IPS DF 4.7 (cell line): ENCODE measurements around the gene MROH8.

Experiments
- DNase-seq: peaks from one replicate; pipeline ENCODE4 v3.0.0-alpha.2; 2013; ENCODE audit warnings: low spot score; ENCODE audit errors: extremely low read depth

Gene MROH8

DNA sequence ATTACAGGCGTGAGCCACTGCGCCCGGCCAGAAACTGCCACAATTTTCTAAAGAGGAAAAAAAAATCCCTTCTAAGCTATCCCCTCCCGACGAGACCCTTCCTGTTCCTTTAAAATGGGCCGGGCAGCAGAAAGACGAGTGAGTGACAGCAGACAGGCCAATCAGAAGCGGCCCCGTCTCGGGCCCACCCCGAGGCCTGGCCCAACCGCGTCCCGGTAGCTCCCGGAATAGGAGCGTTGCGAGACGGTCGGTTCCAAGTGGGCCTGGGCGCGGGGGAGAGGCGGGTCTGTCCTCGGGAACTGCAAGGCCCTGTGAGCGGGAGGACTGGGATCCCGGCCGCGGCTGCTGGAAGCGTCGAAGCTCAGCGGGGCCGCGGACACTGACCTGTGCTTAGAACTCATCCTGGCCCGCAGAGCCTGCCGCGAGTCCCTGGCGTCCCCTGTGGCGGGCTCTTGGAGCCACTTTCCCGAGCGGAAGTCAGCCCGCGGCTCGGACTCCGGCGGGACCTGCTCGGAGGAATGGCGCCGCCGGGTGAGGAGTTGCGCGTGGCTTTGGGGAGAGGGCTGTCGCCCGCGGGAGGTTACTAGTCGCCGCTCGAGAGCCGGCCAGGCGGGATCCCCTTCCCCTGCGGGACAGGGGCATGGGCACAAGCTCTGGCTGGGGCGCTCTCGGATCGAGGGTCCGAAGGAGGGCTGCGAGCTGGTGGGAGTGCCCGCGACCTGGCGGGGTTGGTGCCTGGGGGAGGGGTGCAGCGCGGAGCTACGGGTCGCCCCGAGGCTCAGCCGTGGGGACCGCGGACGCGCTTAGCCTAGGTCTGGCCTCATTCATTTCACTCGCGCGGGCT, at the start of gene MROH8, which contains the start of gene RPN2:
TSS of gene MROH8 (minus strand) at position 710 of the 844 bp plus-strand sequence.
TSS of gene RPN2 (plus strand) at position 492 of the 844 bp plus-strand sequence. CDS start at position 519, 27 bp downstream.
- peak; percentile 86 for DNase-seq

DNA sequence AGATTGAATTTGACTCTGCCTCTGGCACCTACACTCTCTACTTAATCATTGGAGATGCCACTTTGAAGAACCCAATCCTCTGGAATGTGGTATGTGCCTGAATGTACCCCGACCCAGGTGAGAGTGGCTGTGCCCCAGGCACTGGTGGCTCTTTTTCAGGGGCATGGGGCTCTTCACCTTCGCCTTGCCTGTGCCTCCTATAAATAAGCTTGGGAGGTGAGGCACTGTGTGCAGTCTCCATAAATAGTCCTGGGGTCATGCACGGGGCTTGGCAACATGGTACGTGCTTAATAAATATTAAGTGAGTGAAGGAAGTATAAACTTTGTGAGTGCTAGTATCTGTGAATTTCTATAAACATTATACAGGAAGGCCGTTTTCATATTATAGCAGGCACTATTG, 49.3 kb upstream of the MROH8 start:
- no peak for DNase-seq

GRCh38 chr20:37228082-37228481, 48.7 kb upstream of the MROH8 start:
- DNase-seq: no peak

DNA sequence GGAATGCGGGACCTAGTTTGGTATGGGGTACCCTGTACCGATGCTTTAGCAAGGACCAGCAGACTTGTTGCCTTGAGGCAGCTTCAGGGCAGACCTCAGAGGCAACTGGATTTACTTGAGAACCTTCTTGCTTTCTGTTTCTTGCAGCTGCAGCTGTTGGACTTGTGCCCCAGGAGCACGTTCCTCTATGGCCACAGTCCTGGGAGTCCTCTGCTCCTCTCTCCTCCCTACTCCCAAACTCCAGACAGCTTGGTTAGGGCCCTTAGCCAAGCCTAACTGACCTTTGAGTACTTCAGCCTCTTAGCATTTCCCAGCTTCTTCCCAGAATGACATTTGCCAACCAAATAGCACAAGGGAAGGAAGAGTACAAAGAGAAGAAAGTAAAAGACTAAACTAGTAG, 47.5 kb upstream of the MROH8 start:
- DNase-seq: no peak

- no peak for DNase-seq
These were observed 45.8 kb upstream of the MROH8 start for GRCh38 chr20:37225146-37225545.

DNA sequence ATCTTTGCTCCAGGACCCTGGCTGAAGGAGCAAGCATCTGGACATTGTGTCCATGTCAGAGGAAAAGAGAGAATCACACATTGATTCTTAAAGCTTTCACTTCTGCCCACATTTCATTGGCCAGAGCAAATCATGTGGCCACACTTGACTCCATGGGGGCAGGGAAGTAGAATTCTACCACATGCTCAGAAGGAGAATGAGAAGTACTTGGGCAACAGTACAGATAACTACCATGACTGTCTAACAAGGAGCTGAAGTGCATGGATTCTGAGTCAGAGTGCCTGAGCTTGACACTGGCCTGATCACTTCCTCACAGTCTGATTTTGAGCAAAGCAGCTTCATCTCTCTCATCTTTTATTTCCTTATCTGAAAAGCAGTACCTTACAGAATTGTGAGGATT, 43.7 kb upstream of the MROH8 start:
- no peak for DNase-seq

DNA sequence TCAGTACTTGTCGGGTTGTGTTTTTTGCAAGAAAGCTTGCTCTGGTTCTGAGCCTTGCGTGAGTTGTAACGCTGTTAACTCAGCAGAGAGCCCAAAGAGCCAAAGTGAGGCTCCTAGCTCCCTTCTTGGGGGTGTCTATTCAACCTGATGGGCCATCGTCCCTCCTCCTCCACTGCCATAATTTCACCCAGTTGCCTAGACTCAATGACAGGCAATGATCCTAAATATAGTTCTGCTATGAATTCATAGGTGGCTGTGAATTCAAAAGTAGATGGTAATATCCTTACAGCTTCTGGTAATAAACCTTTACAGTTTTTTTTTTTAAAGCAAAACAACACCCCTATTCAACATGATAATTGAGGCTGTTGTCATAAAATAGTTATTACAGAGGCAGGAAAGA, 42.7 kb upstream of the MROH8 start:
- no peak for DNase-seq

DNA sequence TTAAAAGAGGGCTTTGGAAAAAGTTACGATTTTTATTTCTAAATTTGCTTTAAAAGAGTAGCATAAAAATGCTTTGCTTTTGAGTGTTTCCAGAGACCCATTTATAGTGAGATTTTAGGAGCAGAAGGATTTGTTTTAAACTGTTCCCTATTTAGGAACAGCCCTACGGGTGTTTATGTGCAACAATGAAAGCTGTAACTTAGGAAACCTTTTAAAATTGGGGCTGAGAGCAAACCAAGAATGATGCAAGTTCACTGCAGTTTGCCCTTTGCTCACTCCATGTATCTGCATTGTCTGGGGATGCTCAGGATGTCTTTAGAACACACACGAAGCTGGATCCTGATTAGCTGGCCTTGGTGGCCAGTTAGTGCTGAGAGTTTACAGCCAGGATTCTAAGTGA, 41.4 kb upstream of the MROH8 start:
- no peak for DNase-seq

DNA sequence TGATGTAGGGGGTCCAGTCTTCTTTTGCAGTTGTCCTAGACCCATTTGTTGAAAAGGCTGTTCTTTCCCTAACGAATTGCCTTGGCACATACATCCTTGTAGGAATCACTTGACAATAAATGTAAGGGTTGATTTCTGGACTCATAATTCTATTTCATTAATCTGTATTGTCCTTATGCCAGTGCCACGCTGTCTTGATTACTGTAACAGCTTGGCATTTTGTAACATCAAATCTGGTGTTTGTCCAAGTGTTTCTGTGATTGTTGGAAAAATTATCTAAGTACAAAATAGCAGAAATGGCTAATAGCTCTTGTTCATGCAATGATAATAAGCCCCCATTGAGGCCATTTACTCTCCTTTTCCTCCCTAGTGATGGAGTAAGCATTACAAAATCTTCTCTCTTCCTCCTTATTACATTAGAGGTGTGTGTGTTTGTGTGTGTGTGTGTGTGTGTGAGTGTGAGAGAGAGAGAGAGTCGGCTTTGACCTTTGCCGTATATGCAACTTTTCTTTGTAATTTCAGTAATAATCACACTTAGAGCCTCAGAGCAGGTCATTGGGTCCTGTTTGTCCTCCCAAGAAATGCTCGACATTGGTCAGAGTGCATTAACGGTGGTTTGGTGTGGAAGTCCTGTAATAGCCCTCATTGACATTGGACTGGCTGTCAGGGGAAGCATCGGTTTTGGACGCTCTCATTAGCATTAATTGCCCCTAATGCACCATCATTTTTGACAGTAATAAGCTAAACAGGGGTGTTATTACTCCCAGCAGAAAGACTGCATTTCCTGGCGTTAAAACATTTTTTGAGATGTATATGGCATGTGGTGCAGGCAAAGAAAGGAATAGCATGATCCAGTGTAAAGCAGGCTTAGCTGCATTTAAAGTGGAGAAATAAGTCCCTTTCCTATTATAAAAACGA, 40.7 kb upstream of the MROH8 start:
- DNase-seq: no peak

DNA sequence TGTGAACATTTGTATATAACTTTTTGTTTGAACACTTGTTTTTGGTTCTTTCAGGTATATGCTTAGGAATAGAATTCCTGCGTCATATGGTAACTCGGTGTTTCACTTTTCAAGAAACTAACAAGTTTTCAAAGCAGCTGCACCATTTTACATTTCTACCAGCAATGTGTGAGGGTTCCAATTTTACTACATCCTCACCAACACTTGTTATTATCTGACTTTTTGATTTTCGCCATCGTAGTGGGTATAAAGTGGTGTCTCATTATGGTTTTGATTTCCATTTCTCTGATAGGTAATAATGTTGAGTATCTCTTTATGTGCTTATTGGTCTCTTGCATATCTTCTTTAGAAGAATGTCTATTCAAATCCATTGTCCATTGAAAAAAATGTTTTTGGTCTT, 39.6 kb upstream of the MROH8 start:
- no peak for DNase-seq

GRCh38 chr20:37218441-37218840, 39.1 kb upstream of the MROH8 start:
- DNase-seq: no peak

DNA sequence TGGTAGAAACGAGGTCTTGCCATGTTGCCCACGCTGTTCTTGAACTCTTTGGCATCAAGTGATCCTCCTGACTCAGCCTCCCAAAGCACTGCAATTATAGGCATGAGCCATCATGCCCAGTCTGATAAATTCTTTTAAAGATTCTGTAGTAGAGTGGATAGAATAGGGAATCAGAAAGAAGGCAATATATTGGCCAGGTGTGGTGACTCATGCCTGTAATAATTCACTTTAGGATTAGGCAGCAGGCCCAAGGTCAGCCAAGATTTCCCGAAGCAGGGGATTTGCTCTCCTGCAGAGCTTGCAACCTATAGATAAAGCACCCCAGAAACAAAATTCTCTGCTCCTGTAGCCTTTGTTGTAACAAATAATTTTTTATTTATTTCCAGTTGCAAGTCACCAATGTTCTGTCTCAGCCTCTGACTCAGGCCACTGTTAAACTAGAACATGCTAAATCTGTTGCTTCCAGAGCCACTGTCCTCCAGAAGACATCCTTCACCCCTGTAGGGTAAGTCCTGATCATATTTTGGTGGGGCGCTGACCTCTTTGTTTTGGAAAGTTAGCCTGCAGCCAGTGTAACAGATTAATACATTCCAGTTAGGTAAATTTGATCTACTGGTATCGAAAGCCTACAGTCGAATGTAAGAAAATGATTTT, 30.4 kb upstream of the MROH8 start:
- no peak for DNase-seq

DNA sequence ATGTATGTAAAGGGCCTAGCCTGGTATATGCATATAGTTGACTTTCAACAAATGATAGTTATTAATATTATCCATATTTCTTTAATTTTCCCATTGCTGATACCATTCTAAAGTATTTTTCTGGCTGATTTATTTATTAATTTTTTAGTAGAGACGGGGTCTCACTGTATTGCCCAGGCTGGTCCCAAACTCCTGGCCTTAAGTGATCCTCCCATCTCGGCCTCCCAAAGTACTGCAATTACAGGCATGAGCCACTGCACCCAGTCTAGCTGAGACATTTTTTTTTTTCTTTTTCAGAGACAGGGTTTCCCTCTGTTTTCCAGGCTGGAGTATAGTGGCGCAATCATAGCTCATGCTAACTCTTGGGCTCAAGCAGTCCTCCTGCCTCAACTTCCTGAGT, 29.8 kb upstream of the MROH8 start:
- no peak for DNase-seq

DNA sequence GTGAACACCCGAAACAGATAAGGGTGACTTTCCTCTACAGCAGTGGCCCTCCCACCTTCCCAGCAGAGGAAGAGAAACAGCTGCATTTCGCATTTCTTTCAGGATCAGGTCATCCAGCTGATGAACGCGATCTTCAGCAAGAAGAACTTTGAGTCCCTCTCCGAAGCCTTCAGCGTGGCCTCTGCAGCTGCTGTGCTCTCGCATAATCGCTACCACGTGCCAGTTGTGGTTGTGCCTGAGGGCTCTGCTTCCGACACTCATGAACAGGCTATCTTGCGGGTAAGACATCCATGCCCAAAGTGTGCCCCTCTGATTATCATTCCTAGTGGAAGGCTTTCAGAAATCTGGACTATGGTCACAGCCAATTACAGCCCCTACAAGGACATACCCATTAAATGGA, 27.8 kb upstream of the MROH8 start:
- no peak for DNase-seq

GRCh38 chr20:37205794-37206193, 26.4 kb upstream of the MROH8 start:
- DNase-seq: no peak

GRCh38 chr20:37205130-37205529, 25.8 kb upstream of the MROH8 start:
- DNase-seq: no peak

- no peak for DNase-seq
These were observed 24.7 kb upstream of the MROH8 start for GRCh38 chr20:37204056-37204455.

DNA sequence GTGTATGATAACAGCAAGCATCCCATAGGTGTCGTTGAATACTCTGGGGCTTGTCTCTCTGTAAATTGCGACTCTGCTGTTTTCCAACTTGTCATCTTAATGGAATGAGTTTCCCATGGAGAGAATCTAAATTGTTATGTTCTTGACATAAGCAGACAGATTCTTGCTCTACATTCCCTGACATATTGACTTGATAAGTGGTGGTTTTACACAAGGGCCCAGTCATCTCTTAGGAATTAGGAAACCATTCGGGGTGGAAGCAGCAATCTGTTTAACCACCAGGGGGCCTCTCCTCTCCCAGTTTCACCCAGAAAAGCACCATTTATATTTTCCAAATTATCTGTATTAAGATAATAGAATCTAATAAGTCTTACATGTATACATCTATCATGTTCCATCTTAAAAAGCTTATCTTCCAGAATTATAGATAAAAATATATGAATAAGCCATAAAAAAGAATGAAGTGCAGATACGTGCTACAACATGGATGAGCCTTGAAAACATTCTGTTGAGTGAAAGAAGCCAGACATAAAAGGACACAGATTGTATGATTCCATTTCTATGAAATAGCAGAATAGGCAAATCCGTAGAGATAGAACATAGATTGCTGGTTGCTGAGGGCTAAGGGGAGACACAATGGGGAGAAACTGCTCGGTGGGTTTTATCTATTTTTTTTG, 23.1 kb upstream of the MROH8 start:
- no peak for DNase-seq

GRCh38 chr20:37201827-37202162, 22.4 kb upstream of the MROH8 start:
- DNase-seq: no peak

DNA sequence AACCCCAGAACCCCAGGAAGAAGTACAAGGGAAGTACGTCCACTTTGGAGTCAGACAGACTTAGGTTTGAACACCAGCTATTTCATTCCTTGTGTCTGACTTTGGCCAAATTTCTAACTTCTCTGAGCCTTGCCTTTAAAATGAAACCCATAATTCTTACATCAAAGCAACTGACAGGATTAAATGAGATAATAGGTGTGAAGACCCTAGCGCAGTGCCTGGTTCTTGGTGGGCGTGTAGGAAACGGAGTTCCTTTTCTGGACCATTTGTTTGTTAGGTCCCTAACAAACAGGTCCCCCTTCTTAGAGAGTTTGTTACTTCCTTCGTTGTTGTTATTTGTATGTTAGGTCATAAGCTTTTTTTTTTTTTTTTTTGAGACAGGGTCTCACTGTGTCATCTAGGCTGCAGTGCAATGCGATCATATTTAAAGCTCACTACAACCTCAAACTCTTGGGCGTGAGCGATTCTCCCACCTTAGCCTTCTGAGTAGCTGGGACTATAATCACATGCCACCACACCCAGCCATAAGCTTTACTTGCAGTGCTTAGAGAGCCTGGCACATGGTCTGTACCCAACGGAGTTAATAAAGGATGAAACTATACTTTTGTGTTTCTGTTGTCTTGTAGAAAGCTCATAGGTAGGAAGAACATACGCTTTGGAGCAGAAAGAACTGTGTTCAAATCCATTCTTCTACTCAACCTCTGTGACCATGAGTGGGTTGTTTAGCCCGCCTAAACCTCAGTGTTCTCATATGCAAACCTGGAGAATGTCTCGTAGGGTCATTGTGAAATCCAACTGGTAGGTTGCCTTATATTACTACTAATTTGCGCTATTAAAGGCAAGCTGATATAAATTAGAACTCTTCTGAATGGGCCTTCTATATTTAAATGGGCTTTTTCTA, 21.8 kb upstream of the MROH8 start:
- no peak for DNase-seq
